Left hindlimb (tissue), 1 donor: ENCODE results near the gene CCDC174.

Experiments used
- DNase-seq: peaks from one replicate; pipeline ENCODE4 v3.0.0-alpha.2; 2018

Gene CCDC174

DNA sequence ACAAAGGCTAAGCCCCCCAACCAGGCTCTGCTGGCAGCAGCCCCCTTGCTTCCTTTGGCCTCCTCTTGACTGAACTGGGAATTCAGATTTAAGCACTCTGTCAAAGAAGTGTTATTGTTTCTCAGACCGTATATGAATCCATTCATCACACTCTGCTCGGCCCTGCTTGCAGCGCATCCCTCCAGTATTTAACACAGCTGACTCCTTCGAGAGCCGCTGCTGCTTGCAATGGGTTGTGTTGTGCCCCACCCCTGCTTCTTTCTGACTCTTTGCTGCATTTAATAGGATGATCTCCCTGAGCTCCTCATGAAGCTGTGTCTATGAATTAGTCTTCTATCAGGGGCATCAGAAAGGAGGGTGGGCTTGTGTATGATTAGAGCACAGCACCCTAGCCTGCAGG, 54.5 kb downstream of the CCDC174 start:
- DNase-seq = no peak

DNA sequence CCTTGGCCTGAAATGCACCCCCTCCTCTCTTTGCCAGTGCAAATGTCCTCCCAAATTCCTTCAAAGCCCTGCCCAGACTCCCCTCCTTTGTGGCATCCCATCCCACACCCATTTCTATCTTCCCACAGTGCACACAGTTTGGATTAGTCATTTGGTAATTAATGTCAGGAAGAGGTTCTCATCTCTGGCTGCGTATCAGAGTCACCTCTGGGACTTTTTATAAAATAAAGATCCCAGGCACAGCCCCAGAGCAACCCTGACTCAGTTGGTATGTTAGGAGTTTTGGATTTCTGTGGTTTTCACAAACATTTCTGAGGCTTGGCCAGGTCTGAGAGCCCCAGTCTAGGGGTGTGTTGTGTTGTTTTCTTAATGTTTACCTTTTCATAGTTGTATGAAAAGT, 65.0 kb downstream of the CCDC174 start:
- no peak for DNase-seq

DNA sequence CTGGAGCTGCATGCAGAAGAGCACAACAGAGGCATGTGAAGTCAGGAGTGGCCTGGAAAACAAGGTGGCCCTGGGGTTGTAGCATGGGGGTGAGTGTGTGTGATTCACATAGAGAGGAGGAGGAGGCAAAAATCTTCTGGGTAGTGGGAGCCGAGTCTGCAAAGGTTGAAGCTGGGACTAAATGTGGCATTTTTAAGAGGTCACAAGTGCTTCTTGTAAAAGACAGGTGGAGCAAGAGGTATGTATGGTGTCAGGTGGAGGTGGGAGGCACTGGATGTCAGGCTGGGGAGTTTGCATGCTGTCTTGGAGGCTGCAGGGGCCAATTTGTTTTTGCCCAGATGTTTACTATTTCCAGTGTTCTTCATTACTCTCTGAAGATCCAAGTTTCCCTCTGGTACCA, 65.7 kb downstream of the CCDC174 start:
- DNase-seq = no peak

DNA sequence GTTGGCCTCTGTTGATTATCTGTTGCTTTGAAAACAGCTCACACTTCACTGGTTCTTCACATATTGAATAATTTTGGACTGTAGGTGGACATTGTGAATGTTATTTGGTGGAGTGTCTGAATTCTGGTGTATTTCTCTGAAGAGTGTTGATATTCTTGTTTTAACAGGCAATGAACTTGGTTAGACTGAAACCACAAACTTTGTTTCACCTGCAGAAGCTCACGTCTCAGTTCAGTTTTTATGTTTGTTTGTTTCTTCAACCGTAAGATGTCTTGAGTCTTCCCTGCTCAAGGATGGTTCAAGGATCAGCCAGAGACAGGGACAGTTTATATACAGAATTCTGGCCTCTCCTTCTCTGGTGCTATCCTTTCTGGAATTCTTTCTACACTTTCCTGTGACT, 67.0 kb downstream of the CCDC174 start:
- no peak for DNase-seq

DNA sequence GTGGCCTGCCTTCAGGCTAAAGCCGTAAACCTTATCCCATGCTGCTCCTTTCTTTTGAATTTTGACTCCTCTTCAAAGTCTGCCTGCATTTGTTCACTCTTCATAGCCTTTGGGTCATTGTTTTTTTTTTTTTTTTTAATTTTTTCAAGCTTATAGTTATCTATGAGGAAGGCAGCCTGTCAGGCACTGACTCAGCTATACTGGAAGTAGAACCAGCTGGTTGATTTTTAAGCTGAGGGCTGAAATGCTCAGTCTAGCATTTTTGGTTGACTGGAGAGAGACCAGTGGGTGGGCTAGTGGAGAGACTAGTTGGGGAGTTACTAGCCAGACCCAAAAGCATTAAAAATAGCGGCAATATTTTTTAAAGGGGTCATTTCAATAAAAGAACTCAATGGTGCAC, 67.4 kb downstream of the CCDC174 start:
- no peak for DNase-seq

DNA sequence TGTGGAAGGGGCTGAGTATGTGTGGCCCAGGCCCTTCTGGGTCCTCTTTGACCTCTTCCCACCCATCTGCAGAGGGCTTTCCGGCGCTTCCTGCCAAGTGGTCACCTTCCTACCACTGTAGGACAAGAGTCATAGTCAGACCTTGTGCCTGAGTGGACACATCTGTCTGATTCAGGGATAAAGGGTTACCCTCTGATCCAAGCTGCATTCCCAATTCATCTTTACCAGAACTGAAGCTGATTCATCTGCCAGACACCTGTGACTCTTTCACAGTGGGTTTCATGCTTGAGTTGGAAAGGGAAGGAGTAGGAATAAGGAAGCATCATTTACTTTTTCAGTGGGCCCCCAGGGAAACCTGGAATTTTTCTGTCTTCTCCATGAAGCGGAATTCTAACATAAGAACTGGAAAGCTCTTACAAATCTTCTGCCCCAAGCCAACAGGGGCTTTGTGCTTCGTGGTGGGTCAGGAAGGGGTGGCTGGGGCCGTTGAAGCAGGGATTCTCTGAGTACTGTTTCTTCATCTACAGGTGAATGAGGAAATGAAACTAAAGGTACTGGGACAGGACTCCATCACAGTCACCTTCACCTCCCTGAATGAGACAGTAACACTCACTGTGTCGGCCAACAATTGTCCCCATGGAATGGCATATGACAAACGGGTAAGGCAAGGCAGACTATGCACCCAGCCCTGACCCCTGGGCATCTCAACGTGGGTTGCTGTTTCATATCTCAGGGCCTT, 69.7 kb downstream of the CCDC174 start:
- no peak for DNase-seq
